Body of pancreas (tissue), 4 donors: ENCODE measurements around the gene CNIH4. TPM values are rescaled to one million over a fixed set of nuclear protein-coding genes. Genes with fewer than 3 reads are reported as not detected.
"Not testable (repeated sequence)": the region's sequence is repeated elsewhere in the genome, so short reads cannot be mapped to it uniquely, and the experiment has no call there.

Experiments used
- ATAC-seq: fragments of 150-250 bp; one replicate; pipeline ENCODE4 v1.9.1; 2016
- DNase-seq, 4 donors: peaks; one replicate each; pipeline ENCODE4 v3.0.0-alpha.2; 2019
- H3K27ac ChIP-seq, 4 donors: fragments of 200-600 bp; sonication (generic); 1 replicate in 3 of 4; 2 replicates in 1 of 4; pipeline versions ENCODE4 v1.5.1 to v1.6.1; 2016 to 2019; ENCODE audit warnings: mild to moderate bottlenecking in 1 of 4, mixed read lengths in 1 of 4, moderate library complexity in 1 of 4
- H3K27me3 ChIP-seq, 2 donors: fragments of 200-600 bp; sonication (generic); one replicate each; pipeline ENCODE4 v1.6.0; 2016; ENCODE audit warnings: mild to moderate bottlenecking in 1 of 2
- H3K36me3 ChIP-seq, 2 donors: fragments of 200-600 bp; sonication (generic); replicated peaks in 1 of 2; 2 replicates each; pipeline ENCODE4 v1.5.1; 2016; ENCODE audit warnings: low read depth in 2 of 2; ENCODE audit not compliant: insufficient read depth in 1 of 2
- H3K4me1 ChIP-seq: fragments of 200-600 bp; sonication (generic); one replicate; pipeline ENCODE4 v1.6.0; 2016
- H3K4me3 ChIP-seq, 2 donors: fragments of 200-600 bp; sonication (generic); 1 replicate in 1 of 2; 2 replicates in 1 of 2; pipeline ENCODE4 v1.5.1; 2016 to 2019
- H3K9me3 ChIP-seq, 3 donors: fragments of 200-600 bp; sonication (generic); 1 replicate in 2 of 3; 2 replicates in 1 of 3; pipeline ENCODE4 v1.5.1; 2016
- CTCF ChIP-seq, 7 experiments: fragments of 450-650 bp in 4 of 7; fragments of 200-600 bp in 3 of 7; sonication (generic) in 3 of 7; IDR thresholded peaks; one replicate each; pipeline ENCODE4 v1.5.1; 2016 to 2019; ENCODE audit warnings: antibody characterized with exemption in 7 of 7
- POLR2A ChIP-seq, 3 donors: fragments of 450-650 bp; IDR thresholded peaks; one replicate each; pipeline ENCODE4 v1.6.1; 2016; ENCODE audit warnings: antibody characterized with exemption in 3 of 3, mild to moderate bottlenecking in 2 of 3
- WGBS, 2 donors: methylation state at CpG; one replicate each; pipeline ENCODE4 v1.1.5; 2017; 5-methylcytosine and 5-hydroxymethylcytosine counted together
- intact Hi-C: fragments of 100-400 bp; cut with DNase I; formaldehyde crosslinking; loops from one replicate; pipeline ENCODE4 v1.15.1; 2023
- microRNA-seq, 2 donors: library from miRNA; unstranded; fragments of <30 nt; microRNA quantifications; one replicate each; pipeline ENCODE4, GENCODE V29; 2016; ENCODE audit warnings: borderline number of aligned reads in 2 of 2, borderline replicate concordance in 2 of 2
- small RNA-seq: library from RNA; depleted of rRNA; stranded (forward); fragments of <200 nt; gene quantifications from one replicate; pipeline ENCODE3, GENCODE V24; 2016
- total RNA-seq, 2 donors: library from RNA; depleted of rRNA; stranded (reverse); fragments of >200 nt; gene quantifications; one replicate each; pipeline ENCODE4 v1.1.0, GENCODE V29; 2016

The CNIH4 gene
- total RNA-seq, 2 donors from 2014 or later: 15.0 to 35.3 TPM

GRCh38 chr1:224420106-224420505 lies 63.4 kb downstream of the CNIH4 start:
- no peaks in the 10 kb centered on the region for H3K9me3 ChIP-seq
- H3K4me1 ChIP-seq: no peaks in the 10 kb centered on the region
- TF ChIP-seq CTCF (IDR thresholded peaks at IDR 0.05) (no peak), POLR2A (IDR thresholded peaks at IDR 0.05) (no peak)
- no peaks in the 10 kb centered on the region for H3K27me3 ChIP-seq
- H3K27ac ChIP-seq: no peak overlapping the region
- no peak overlapping the region for H3K4me3 ChIP-seq
- DNase-seq (no peak), ATAC-seq (no peak)
- intact Hi-C loops: no loop called here
- H3K36me3 ChIP-seq: peaks cover 28 to 52% of the 10 kb centered on the region in 2 donors

GRCh38 chr1:224425279-224425884 lies 68.7 kb downstream of the CNIH4 start:
- Histone ChIP-seq H3K27me3 (no peaks in the 10 kb centered on the region), H3K4me1 (peaks cover 23% of the 10 kb centered on the region), H3K27ac (no peak overlapping the region), H3K36me3 (peaks cover 0 to 27% of the 10 kb centered on the region in 2 donors), H3K4me3 (no peak overlapping the region), H3K9me3 (no peaks in the 10 kb centered on the region)
- no peak for TF ChIP-seq POLR2A (IDR thresholded peaks at IDR 0.05)
- no peak for TF ChIP-seq CTCF (IDR thresholded peaks at IDR 0.05)
- intact Hi-C loops: no loop called here
- WGBS, 2 donors: 87 to 95% methylated on average over 6 of the region's 6 CpGs
- DNase-seq (no peak), ATAC-seq (no peak)

GRCh38 chr1:224426869-224427268 lies 70.2 kb downstream of the CNIH4 start:
- H3K4me3 ChIP-seq, H3K9me3 ChIP-seq, ATAC-seq, H3K27me3 ChIP-seq, DNase-seq, intact Hi-C loops, H3K27ac ChIP-seq: not testable (repeated sequence)
- 85 to 94% methylated on average over 8 of the region's 8 CpGs for WGBS, 2 donors
- Histone ChIP-seq H3K4me1 (peaks cover 35% of the 10 kb centered on the region), H3K36me3 (peaks cover 0 to 19% of the 10 kb centered on the region in 2 donors)

GRCh38 chr1:224427346-224427745 lies 70.7 kb downstream of the CNIH4 start:
- Histone ChIP-seq H3K27ac (no peak overlapping the region), H3K9me3 (no peaks in the 10 kb centered on the region), H3K4me3 (no peak overlapping the region), H3K27me3 (no peaks in the 10 kb centered on the region), H3K4me1 (peaks cover 40% of the 10 kb centered on the region), H3K36me3 (peaks cover 0 to 17% of the 10 kb centered on the region in 2 donors)
- WGBS, 2 donors: 79 to 87% methylated on average over 1 of the region's 1 CpG
- TF ChIP-seq CTCF (IDR thresholded peaks at IDR 0.05) (no peak), POLR2A (IDR thresholded peaks at IDR 0.05) (no peak)
- ATAC-seq (no peak), DNase-seq (no peak)
- intact Hi-C loops: no loop called here

GRCh38 chr1:224428713-224429112 lies 72.0 kb downstream of the CNIH4 start:
- intact Hi-C loops, DNase-seq, H3K9me3 ChIP-seq, H3K4me3 ChIP-seq, H3K27me3 ChIP-seq, H3K27ac ChIP-seq, H3K36me3 ChIP-seq, ATAC-seq: not testable (repeated sequence)
- WGBS, 2 donors: 82 to 93% methylated on average over 7 of the region's 7 CpGs
- peaks cover 43% of the 10 kb centered on the region for H3K4me1 ChIP-seq

Small RNA genes within 50 kb of the gene (microRNA-seq; reads per million reads assigned to microRNA genes)
- gene MIR4742: 1.3 to 1.4 reads per million in 2 donors

Small RNA genes within 50 kb of the gene (small RNA-seq; reads per million reads assigned to genes)
- not detected for gene MIR4742

Other genes starting within 250 kb of the CNIH4 start
- 10 to 100 TPM in 1 of 2 donors, 1 to 10 TPM in 1; 3.0 to 13.7 TPM for gene FBXO28, start 242.8 kb upstream of the CNIH4 start, total RNA-seq
- gene DEGS1, start 173.6 kb upstream of the CNIH4 start, total RNA-seq: 10 to 100 TPM; 16.3 to 18.5 TPM
- 10 to 100 TPM; 24.6 to 31.0 TPM for gene NVL, start 26.7 kb upstream of the CNIH4 start, total RNA-seq
- gene WDR26, start 77.9 kb downstream of the CNIH4 start, total RNA-seq: 10 to 100 TPM; 29.3 to 49.3 TPM